Ishikawa (cell line): ENCODE results near the gene SLC16A3.

Experiments used
- CEBPB ChIP-seq: IDR thresholded peaks from 2 replicates; pipeline ENCODE4 v1.6.1; 2012
- CREB1 ChIP-seq: IDR thresholded peaks from 2 replicates; pipeline ENCODE4 v1.6.1; 2012; ENCODE audit warnings: low read depth
- EGR1 ChIP-seq: IDR thresholded peaks from 2 replicates; pipeline ENCODE4 v1.6.1; 2012
- EP300 ChIP-seq: IDR thresholded peaks from 2 replicates; pipeline ENCODE4 v1.6.1; 2012; ENCODE audit warnings: borderline replicate concordance
- FOXM1 ChIP-seq: IDR thresholded peaks from 2 replicates; pipeline ENCODE4 v1.6.1; 2012; ENCODE audit warnings: low read depth, borderline replicate concordance
- MAX ChIP-seq: IDR thresholded peaks from 2 replicates; pipeline ENCODE4 v1.6.1; 2012
- NFIC ChIP-seq: IDR thresholded peaks from 2 replicates; pipeline ENCODE4 v1.6.1; 2012
- RAD21 ChIP-seq: IDR thresholded peaks from 2 replicates; pipeline ENCODE4 v1.6.1; 2012; ENCODE audit warnings: low read depth
- TAF1 ChIP-seq: IDR thresholded peaks from 2 replicates; pipeline ENCODE4 v1.6.1; 2012; ENCODE audit warnings: low read depth, mild to moderate bottlenecking
- TCF12 ChIP-seq: IDR thresholded peaks from 2 replicates; pipeline ENCODE4 v1.6.1; 2012; ENCODE audit warnings: low read depth
- TEAD4 ChIP-seq: IDR thresholded peaks from 2 replicates; pipeline ENCODE4 v1.6.1; 2012
- USF1 ChIP-seq: IDR thresholded peaks from 2 replicates; pipeline ENCODE4 v1.6.1; 2012
- YY1 ChIP-seq: IDR thresholded peaks from 2 replicates; pipeline ENCODE4 v1.6.1; 2012; ENCODE audit warnings: low read depth
- ZBTB7A ChIP-seq: IDR thresholded peaks from 2 replicates; pipeline ENCODE4 v1.6.1; 2012; ENCODE audit warnings: low read depth
- TF ChIP-seq, protein P1 (sequence below): IDR thresholded peaks from 2 replicates; pipeline ENCODE4 v1.6.1; 2012; ENCODE audit warnings: low read depth, mild to moderate bottlenecking

Gene SLC16A3

DNA sequence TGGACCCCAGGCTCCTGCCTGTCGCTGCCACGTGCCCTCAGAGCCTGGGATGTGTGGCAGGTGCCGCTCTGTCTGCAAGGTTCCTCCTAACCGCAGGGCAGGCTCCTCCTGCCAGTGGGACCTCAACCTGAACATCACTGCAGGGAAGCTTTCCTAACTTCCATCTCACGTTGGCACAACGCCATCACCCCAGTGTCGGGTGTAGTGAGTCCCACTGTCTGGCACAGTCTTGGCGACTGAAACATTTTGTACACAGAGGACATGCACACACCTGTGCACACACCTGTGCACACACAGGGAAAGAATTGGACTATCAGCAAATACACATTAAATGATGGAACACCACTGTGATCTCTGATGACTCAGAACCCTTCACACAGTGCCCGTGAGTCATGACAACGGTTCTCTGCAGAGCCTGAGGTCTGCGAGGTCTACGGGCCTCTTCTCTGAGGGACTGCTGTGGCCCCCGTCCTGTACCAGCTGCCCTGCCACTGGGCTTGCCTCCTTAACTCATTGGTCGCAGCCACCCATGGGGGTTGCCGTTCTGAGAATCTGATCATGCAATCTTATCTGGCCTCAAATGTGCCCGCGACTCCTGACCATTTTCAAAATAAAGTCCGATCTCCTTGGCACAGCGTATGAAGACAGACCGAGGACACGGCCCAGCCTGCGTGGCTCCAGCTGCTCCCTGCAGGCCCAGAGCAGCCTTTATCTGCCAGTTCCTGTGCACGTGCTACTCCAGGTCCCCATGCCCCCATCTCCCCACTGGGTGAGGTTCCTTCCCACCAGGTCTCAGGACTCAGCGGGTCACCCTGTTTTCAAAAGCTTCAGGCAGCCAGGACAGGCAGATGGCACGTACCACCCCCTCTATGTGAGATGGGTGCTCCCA is 23.8 kb upstream of the SLC16A3 start:
- peak; percentile 18; the same call in 1 of the 2 replicates for TF ChIP-seq NFIC
- no peak for TF ChIP-seq USF1

GRCh38 chr17:82205720-82206508 is 22.9 kb upstream of the SLC16A3 start:
- TF ChIP-seq ZBTB7A, result no peak
- peak; percentile 53; the same call in 1 of the 2 replicates for TF ChIP-seq EP300
- peak; percentile 72 for TF ChIP-seq RAD21
- TF ChIP-seq TEAD4, result peak; percentile 39; the same call in 1 of the 2 replicates
- TF ChIP-seq YY1, result no peak
- peak; percentile 23; the same call in 1 of the 2 replicates for TF ChIP-seq FOXM1
- TF ChIP-seq TCF12, result peak; percentile 69
- TF ChIP-seq USF1, result peak; percentile 54; the same call in 1 of the 2 replicates
- no peak for TF ChIP-seq EGR1
- TF ChIP-seq TAF1, result no peak
- TF ChIP-seq, protein P1, sequence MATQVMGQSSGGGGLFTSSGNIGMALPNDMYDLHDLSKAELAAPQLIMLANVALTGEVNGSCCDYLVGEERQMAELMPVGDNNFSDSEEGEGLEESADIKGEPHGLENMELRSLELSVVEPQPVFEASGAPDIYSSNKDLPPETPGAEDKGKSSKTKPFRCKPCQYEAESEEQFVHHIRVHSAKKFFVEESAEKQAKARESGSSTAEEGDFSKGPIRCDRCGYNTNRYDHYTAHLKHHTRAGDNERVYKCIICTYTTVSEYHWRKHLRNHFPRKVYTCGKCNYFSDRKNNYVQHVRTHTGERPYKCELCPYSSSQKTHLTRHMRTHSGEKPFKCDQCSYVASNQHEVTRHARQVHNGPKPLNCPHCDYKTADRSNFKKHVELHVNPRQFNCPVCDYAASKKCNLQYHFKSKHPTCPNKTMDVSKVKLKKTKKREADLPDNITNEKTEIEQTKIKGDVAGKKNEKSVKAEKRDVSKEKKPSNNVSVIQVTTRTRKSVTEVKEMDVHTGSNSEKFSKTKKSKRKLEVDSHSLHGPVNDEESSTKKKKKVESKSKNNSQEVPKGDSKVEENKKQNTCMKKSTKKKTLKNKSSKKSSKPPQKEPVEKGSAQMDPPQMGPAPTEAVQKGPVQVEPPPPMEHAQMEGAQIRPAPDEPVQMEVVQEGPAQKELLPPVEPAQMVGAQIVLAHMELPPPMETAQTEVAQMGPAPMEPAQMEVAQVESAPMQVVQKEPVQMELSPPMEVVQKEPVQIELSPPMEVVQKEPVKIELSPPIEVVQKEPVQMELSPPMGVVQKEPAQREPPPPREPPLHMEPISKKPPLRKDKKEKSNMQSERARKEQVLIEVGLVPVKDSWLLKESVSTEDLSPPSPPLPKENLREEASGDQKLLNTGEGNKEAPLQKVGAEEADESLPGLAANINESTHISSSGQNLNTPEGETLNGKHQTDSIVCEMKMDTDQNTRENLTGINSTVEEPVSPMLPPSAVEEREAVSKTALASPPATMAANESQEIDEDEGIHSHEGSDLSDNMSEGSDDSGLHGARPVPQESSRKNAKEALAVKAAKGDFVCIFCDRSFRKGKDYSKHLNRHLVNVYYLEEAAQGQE, result no peak
- peak; percentile 10; the same call in 1 of the 2 replicates for TF ChIP-seq NFIC
- peak; percentile 73 for TF ChIP-seq CREB1
- TF ChIP-seq CEBPB, result peak; percentile 76
- TF ChIP-seq MAX, result peak; percentile 61; the same call in 1 of the 2 replicates

DNA sequence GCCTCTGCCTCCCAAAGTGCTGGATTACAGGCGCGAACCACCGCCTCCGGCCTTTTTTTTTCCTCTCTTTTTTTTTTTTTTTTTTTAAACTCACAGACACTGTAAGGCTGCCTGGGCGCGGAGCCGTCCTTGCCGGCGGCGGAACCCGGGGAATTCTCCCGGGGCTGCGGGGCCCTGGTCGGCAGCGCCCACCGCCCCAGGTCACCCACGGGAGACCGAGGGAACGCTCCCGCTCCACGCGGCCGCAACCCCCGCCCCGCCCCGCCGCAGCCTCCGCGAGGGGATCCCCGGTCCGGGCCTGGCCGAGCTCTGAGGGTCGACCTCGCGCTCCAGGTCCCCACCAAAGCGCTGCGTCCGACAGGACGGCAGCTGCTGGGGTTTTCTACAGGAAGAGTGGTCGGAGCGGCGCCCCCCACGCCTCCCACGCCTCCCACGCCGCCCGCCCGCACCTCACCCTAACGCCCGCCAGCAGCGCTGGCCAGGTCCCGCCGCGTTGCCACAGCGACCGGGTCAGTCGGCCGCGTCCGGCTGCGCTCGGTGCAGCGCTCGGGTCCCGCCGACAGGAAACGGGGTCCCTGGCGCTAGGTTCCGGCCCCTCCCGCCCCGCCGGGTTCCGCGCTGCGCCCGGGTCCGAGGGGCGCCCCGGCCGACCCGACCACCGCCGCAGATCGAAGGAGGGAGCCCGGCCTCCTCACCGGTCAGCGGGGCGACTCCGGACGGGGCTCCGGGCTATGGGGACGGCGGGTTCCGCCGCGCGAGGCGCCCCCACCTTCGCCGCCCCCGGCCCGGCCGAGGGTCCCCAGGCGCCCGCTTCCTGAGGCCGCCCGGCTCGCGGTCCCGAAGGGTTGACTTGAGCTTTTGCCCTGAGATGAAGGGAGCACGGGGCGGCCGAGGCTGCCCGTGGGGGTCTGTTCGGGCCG is 16.3 kb upstream of the SLC16A3 start, which contains the start of gene CCDC57:
Gene CCDC57, minus strand, starts transcription at position 512 of the 920 bp plus-strand sequence. CDS start 10,898 bp downstream, outside the sequence.
- TF ChIP-seq, protein P1, result no peak
- TF ChIP-seq NFIC (peak; percentile 36; the same call in 1 of the 2 replicates), TAF1 (peak; percentile 88; the same call in 1 of the 2 replicates), USF1 (peak; percentile 55), FOXM1 (no peak), CEBPB (no peak), EP300 (peak; percentile 44; the same call in 1 of the 2 replicates), EGR1 (peak; percentile 99), YY1 (no peak), MAX (peak; percentile 25; the same call in 1 of the 2 replicates), RAD21 (no peak), CREB1 (no peak), TCF12 (peak; percentile 53; the same call in 1 of the 2 replicates), TEAD4 (peak; percentile 59), ZBTB7A (peak; percentile 90)
